ENCODE measurements around the gene EIF1AY.
"Not testable (repeated sequence)": the region's sequence is repeated elsewhere in the genome, so short reads cannot be mapped to it uniquely, and the experiment has no call there.

The EIF1AY gene

GRCh38 chrY:20575531-20576121, at the start of gene EIF1AY:
EIF1AY (plus strand) TSS chrY:20575776; CDS start chrY:20575872, 96 bp downstream.
- DNase-seq (ENCODE audit: low spot score) = no peak

DNA sequence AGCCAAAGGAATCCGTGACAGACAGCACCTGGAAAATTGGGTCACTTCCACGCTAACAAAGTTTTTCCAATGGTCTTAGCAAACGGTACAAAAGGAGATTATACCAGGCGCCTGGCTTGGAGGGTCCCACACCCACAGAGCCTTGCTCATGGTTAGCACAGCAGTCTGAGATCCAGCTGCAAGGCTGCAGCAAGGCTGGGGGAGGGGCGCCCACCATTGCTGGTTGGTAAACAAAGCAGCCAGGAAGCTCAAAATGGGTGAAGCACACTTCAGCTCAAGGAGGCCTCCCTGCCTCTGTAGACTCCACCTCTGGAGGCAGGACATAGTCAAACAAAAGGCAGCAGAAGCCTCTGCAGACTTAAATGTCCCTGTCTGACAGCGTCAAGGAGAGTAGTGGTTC, 47.1 kb upstream of the EIF1AY start:
- DNase-seq (ENCODE audit: low spot score) = no peak

- no peak for DNase-seq (ENCODE audit: low spot score)
Observed at GRCh38 chrY:20538186-20538585, 37.4 kb upstream of the EIF1AY start.

DNA sequence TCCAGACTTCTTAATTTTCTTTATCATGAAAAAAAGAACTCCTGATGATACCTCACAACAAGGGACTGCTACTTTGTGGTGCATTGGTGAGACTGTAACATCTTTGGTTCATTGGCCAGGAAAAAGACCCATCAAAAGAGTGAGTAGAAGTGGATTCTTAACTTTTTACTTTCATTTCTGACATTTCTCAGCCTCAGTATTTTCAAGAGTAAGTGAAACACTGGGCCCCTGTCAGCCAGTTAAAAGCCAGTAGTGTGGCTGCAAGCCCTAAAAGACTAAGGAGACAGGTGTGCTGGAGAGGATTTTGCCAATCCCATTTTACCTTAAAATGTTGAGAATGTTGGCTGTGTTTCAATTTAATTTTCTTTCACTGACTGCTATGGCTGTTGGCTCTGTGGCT, 36.6 kb upstream of the EIF1AY start:
- no peak for DNase-seq (ENCODE audit: low spot score)

DNA sequence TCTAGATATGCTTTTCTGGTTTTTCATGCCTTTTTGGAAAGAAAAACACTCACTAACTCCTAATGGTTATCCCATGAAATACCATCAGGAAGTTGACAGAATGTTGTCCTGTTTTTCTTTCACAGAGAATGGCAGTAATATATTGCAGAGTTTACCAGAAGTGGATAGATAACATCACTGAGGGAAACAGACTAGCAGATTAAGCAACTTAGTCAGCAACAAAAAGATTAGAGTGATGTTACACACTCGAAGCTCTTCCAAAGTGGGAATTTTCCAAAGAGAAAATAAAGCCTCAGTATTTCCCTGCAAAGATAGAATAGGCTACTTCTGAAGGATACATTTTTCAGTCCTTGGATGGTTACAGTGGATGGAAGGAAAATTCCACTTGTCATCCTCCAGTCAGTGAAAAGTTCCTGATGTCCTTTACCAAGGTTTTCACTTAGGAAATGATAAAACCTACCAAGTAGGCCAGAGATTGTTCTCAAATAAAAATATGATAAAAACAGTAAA, 31.1 kb upstream of the EIF1AY start:
- no peak for DNase-seq (ENCODE audit: low spot score)

- DNase-seq (ENCODE audit: low spot score) = no peak
Observed at GRCh38 chrY:20546071-20546470, 29.5 kb upstream of the EIF1AY start.

GRCh38 chrY:20549289-20549688, 26.3 kb upstream of the EIF1AY start:
- DNase-seq (ENCODE audit: low spot score) = no peak

GRCh38 chrY:20551840-20552239, 23.7 kb upstream of the EIF1AY start:
- DNase-seq (ENCODE audit: low spot score) = no peak

DNA sequence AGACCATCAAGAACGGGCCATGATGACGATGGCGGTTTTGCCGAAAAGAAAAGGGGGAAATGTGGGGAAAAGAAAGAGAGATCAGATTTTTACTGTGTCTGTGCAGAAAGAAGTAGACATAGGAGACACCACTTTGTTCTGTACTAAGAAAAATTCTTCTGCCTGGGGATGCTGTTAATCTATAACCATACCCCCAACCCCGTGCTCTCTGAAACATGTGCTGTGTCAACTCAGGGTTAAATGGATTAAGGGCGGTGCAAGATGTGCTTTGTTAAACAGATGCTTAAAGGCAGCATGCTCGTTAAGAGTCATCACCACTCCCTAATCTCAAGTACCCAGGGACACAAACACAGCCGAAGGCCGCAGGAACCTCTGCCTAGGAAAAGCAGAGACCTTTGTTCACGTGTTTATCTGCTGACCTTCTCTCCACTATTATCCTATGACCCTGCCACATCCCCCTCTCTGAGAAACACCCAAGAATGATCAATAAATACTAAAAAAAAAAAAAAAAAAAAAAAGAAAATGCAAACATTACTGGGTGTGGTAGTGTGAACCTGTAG, 22.7 kb upstream of the EIF1AY start:
- DNase-seq (ENCODE audit: low spot score) = not testable (repeated sequence)

GRCh38 chrY:20555820-20556219, 19.8 kb upstream of the EIF1AY start:
- DNase-seq (ENCODE audit: low spot score) = no peak

DNA sequence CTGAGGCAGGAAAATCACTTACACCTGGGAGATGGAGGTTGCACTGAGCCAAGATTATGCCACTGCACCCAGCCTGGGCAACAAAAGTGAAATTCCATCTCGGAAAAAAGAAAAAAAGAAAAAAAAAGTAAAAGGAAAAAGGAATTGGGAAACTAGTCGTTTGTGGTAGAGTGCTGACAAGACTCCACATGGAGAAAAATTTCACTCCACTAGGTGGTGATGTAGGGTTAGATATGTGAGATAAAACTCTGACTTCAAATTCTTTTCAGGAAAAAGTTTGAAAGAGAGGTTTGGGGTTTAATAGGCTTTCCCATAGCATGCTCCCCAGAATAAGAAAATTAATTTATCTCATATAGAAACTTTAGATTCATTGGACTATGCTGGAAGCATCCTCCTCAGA, 16.9 kb upstream of the EIF1AY start:
- no peak for DNase-seq (ENCODE audit: low spot score)

DNA sequence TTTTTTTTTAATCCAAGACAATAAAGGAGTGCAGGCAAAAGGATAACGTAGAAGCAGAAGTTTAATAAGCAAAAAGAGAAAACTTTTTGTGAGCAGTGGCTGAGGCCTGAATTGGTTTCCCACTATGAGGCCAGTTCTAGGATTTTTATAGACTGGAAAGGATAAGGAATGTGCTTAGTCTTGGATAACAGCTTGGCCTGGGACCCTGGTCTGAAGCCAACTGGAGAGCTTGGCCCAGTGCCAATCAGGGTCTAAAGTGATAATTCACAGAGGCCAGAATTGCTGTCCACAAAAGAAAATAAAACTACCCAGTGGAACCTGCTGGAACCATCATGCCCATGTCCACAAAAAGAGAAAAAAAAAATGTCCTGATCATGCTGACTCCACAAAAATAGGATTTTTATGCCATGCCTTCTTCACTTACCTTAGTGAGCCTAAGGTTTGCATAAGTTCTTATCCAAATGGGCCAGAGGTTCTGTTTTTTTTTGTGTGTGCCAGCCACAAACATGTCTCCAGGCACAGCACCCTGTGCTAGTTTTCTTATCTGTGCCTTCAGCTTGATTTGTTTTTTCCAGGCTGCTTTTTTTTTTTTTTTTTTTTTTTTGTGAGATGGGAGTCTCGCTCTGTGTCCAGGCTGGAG, 15.6 kb upstream of the EIF1AY start:
- DNase-seq (ENCODE audit: low spot score) = no peak

DNA sequence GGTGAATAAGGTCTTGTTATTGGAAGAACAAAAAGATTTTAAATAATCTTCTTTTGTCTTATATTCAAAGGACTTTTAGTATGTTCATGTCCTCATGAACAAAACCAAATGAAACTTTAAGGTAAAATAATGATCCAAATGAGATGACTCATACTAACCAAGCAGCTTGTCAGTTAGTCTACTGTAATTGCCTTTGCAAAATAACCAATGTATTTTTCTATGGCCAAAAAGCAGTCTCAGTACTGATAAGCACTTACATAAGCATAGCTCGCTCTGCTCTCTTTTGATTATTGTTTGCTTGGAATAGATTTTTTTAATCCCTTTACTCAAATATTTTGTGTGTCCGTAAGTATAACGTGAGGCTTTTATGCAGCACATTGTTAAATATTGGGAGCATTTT, 4.3 kb upstream of the EIF1AY start:
- DNase-seq (ENCODE audit: low spot score) = no peak

GRCh38 chrY:20576506-20576905, 930 bp downstream of the EIF1AY start:
- no peak for DNase-seq (ENCODE audit: low spot score)

GRCh38 chrY:20578206-20578605, 2.6 kb downstream of the EIF1AY start:
- no peak for DNase-seq (ENCODE audit: low spot score)

DNA sequence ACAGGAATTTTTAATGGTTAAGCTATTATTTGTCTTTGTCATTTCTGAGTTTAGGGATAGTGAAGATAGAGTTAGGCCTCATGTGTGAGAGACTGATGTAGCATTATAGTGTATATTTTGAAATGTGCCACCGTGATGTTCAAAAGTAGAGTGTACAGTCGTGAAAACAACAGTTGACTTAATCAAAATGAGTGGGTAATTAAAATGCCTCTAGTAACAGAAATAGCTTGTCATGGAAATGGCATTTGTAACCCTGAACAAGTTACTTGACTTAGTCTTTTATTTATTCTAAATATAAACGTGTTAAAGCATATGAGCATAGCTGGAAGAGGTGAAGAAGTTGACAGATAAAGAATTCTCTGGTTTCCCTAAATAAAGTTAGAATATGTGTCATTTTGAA, 6.1 kb downstream of the EIF1AY start:
- no peak for DNase-seq (ENCODE audit: low spot score)

DNA sequence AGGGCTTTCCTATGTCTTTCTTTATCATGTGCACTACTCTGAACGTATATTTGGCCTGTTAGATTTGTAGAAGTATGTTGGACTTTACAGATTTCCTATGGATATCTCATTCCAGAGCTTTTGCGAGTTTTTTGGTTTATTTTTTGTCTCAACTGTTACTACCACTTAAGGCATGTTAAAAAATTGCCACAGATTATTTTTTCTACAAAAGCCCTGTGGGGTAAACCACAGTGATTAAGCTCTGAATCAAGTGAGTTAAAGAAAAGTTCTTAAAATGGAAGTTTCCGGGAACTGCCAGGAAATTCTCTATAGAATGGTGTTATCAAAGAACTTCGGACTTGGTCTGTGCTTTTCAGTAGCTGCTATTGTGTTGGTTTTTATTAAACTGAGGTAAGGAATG, 10.6 kb downstream of the EIF1AY start:
- no peak for DNase-seq (ENCODE audit: low spot score)
